ENCODE results near the gene RXRA.

The RXRA gene

DNA sequence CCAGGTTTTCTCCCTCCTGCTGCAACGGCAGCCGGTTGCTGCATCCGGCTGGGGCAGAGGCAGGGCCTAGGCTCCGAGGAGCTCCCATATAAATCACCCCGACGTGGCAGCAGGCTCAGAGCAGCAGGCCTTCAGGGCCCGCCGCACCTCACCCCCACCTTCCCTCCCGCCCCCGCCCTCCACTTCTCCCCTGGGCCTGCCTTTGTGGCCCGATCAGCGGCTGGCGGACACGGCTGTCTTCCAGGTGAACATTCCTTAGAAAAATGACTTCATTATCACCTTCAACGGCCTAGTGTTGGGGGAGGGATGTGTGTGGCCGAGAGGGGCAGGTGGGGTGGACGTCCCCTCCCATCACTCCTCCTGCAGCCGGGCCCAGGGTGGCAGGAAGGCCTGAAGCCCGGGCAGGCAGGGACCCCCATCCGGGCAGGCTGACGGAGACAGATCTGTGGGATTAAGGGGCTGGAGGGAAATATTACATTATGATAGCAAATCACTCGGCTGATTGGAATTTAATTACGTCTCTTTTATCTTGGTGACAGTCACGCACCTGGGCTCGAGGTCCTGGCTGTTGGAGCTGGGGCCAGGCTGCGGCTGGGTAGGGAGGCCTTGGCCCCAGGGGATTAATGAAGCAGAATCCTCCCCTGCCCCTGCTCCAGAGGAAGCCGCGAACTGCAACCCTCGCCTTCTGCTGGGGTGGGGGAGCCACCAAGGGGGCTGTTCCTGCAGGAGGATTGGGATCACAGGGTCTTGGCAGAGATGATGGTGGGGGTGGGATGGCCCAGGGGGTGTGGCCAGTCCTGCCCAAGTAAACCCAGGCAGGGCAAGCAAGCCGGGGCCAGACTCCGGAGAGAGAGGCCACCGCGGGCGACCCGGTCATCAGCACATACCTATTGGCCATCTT lies 38.4 kb upstream of the RXRA start:
- Histone ChIP-seq H3K27ac (ENCODE audit: low read depth, low read length) (no peak overlapping the region), H3K4me1 (ENCODE audit: insufficient read depth, low read length) (no peaks in the 10 kb centered on the region), H3K36me3 (ENCODE audit: insufficient read depth, low read length) (no peaks in the 10 kb centered on the region), H3K9me3 (ENCODE audit: insufficient read depth, low read depth, low read length) (no peaks in the 10 kb centered on the region), H3K4me3 (ENCODE audit: low read length) (no peak overlapping the region), H3K9ac (ENCODE audit: low read depth, low read length) (no peak overlapping the region), H3K27me3 (ENCODE audit: insufficient read depth, low read length) (no peaks in the 10 kb centered on the region)
- 87% methylated on average over 29 of the region's 35 CpGs for WGBS

DNA sequence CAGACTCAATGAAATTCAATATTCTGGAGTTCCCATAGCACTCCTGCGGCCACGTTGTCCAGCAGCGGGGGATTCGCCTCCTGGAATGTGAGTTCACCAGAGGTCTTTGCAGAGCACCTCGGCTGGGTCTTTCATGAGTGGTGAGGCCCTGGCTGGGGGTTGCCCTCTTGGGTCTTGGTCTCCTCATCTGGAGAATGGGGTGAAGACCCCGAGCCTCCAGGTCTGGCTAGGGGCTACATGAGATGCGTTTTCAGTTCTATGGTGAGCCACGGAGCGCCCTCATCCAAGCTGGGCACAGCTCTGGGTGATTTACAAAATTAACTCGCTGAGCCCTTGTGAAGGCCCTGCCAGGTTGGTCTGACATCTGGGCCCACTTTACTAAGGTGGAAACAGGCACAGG lies 37.5 kb upstream of the RXRA start:
- Histone ChIP-seq H3K27me3 (ENCODE audit: insufficient read depth, low read length) (no peaks in the 10 kb centered on the region), H3K4me3 (ENCODE audit: low read length) (no peak overlapping the region), H3K36me3 (ENCODE audit: insufficient read depth, low read length) (no peaks in the 10 kb centered on the region), H3K27ac (ENCODE audit: low read depth, low read length) (no peak overlapping the region), H3K4me1 (ENCODE audit: insufficient read depth, low read length) (peaks cover 2% of the 10 kb centered on the region; the same call in 1 of the 2 replicates), H3K9me3 (ENCODE audit: insufficient read depth, low read depth, low read length) (no peaks in the 10 kb centered on the region), H3K9ac (ENCODE audit: low read depth, low read length) (no peak overlapping the region)
- 94% methylated on average over 10 of the region's 10 CpGs for WGBS

DNA sequence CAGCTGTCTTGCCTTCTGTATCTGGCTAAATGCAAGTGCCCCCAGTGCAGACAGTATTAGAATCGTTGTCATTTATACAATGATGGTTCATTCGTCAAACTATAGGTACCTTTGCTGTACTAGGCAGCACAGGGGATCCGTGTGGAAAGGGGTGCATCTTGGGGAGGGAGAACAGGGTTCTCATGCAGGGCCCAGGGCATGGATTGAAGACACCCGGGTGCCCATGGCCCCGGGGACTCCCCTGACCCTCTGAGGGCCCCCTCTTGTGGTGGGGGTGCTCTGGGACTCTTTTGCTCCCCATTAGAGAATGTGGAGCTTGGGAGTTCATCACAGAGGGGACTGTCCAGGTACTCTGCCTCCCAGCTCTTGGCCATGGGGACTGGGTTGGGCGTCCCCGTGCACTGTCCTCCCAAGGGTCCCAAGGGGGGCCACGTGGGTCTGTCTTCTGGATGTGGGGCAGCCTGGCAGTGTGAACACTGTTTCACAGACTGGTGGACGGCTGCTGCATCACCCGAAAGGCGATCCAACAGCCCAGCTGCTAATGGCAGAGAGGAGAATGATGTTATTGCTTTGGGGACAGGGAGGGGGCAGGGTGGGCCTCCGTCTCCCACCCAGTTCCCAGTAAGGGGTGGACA lies 36.9 kb upstream of the RXRA start:
- Histone ChIP-seq H3K27ac (ENCODE audit: low read depth, low read length) (no peak overlapping the region), H3K27me3 (ENCODE audit: insufficient read depth, low read length) (no peaks in the 10 kb centered on the region), H3K36me3 (ENCODE audit: insufficient read depth, low read length) (no peaks in the 10 kb centered on the region), H3K4me3 (ENCODE audit: low read length) (no peak overlapping the region), H3K9me3 (ENCODE audit: insufficient read depth, low read depth, low read length) (no peaks in the 10 kb centered on the region), H3K4me1 (ENCODE audit: insufficient read depth, low read length) (peaks cover 3% of the 10 kb centered on the region; the same call in 1 of the 2 replicates), H3K9ac (ENCODE audit: low read depth, low read length) (no peak overlapping the region)
- whole genome bisulfite sequencing: 93% methylated on average over 12 of the region's 12 CpGs

DNA sequence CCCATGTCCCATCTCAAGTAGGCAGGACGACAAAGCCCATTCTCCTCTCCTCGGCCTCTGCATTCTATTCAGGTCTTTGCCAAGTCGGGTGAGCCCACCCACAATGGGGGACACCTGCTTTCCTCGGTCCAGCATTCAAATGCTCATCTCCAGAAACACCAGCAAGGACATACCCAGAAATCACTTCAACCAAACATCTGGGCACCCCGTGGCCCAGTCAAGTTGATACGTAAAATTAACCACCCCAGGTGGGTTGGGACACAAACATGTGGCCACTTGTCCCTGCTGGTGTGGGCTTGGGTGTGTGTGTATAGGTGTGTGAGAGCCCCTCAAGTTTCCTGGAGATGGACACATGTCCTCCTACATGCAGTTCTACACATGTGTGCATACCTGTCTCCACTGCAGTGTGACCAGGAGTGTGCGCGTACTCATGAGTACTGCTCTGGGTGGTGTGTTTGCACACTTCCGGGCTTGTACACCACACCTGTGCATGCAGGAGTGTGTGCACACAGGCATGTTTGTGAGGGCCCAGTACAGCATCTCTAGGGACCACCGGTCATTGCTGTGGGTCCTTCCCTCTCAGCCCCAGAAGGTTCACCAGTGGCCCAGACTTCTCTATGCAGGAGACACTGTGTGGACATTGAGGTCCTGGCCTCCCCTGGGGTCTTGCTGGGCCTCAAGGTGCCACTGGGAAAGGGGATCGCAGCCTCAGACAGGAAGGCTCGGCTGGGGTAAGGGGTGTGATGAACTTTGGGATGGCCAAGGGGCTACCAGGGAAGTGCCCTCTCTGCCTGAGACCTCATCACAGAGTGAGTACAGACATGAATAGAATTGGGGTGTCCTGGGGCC lies 35.4 kb upstream of the RXRA start:
- no peaks in the 10 kb centered on the region for H3K27me3 ChIP-seq (ENCODE audit: insufficient read depth, low read length)
- WGBS: 96% methylated on average over 12 of the region's 12 CpGs
- no peak overlapping the region for H3K9ac ChIP-seq (ENCODE audit: low read depth, low read length)
- no peak overlapping the region for H3K4me3 ChIP-seq (ENCODE audit: low read length)
- no peak overlapping the region for H3K27ac ChIP-seq (ENCODE audit: low read depth, low read length)
- no peaks in the 10 kb centered on the region for H3K36me3 ChIP-seq (ENCODE audit: insufficient read depth, low read length)
- no peaks in the 10 kb centered on the region for H3K9me3 ChIP-seq (ENCODE audit: insufficient read depth, low read depth, low read length)
- H3K4me1 ChIP-seq (ENCODE audit: insufficient read depth, low read length): peaks cover 3% of the 10 kb centered on the region; the same call in 1 of the 2 replicates

DNA sequence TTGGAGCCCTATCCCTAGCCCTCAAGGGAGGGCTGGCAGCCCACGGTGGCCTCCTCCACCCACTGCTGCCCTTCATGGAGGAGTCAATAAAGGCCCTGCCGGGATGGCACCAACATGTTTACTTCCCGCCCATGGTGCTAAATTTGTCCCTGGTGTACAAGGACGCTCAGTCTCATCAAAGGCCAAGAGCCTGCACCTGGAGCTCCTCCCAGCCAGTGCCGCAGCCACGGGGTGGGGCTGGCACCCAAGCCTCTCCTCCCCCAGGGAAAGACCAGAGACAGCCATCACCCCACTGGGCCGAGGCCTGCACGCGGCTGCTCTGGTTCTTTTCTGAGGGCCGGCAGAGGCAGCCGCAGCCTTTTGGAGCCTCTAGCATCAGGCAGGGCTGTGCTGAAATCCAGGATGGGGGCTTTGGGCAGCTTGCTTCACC lies 34.8 kb upstream of the RXRA start:
- 89% methylated on average over 11 of the region's 11 CpGs for WGBS
- H3K27ac ChIP-seq (ENCODE audit: low read depth, low read length): no peak overlapping the region

DNA sequence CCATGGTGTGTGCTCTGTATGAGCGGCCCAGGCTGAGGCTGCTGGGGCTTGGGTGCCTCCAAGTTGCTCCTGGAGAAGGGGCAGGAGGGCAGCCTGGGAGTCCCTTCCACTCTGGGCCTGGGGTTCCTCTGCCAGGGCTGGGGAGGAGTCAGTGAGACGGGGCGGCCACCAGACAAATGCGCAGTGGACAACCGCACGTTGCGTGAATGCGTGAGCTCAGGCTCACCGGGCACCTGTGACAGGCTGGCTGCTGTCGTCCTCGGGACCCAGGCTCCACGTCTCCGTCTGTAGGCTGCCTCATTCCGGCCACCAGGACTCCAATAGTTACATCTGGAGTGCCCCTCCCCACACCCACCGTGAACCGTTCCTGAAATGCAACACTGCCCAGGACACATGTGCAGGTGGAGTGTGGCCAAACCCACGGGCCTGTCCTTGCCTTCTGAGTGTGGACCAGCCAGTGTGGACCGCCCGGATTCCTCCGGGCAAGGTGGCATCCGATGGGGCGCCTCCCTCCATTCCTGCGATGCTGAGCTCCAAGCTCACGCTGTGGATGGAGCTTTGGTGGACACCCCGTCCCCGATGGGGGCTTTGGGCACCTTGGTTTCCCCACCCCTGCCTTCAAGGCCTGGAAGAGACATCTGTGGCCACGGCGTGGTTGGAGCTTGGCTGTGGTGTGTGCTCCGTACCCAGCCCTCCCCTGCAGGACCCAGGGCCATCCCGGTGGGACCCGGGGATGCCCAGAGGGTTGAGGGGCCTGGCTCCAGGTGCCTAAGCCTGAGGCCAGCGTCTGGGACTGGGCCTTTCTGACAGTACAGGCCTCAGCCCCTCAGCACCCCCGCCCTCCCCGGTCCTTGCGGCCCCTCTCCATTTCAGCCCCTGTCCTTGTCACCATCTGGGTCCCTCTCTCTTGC lies 34.0 kb upstream of the RXRA start:
- Histone ChIP-seq H3K36me3 (ENCODE audit: insufficient read depth, low read length) (no peaks in the 10 kb centered on the region), H3K9ac (ENCODE audit: low read depth, low read length) (no peak overlapping the region), H3K9me3 (ENCODE audit: insufficient read depth, low read depth, low read length) (no peaks in the 10 kb centered on the region), H3K4me3 (ENCODE audit: low read length) (no peak overlapping the region), H3K4me1 (ENCODE audit: insufficient read depth, low read length) (peaks cover 3% of the 10 kb centered on the region; the same call in 1 of the 2 replicates), H3K27me3 (ENCODE audit: insufficient read depth, low read length) (no peaks in the 10 kb centered on the region), H3K27ac (ENCODE audit: low read depth, low read length) (no peak overlapping the region)
- 94% methylated on average over 35 of the region's 35 CpGs for WGBS

More for the DNA sequence above, 34.8 kb upstream of the RXRA start:
- H3K27me3 ChIP-seq (ENCODE audit: insufficient read depth, low read length): no peaks in the 10 kb centered on the region
- H3K9ac ChIP-seq (ENCODE audit: low read depth, low read length): no peak overlapping the region
- H3K4me1 ChIP-seq (ENCODE audit: insufficient read depth, low read length): peaks cover 3% of the 10 kb centered on the region; the same call in 1 of the 2 replicates
- no peak overlapping the region for H3K4me3 ChIP-seq (ENCODE audit: low read length)
- no peaks in the 10 kb centered on the region for H3K9me3 ChIP-seq (ENCODE audit: insufficient read depth, low read depth, low read length)
- H3K36me3 ChIP-seq (ENCODE audit: insufficient read depth, low read length): no peaks in the 10 kb centered on the region

DNA sequence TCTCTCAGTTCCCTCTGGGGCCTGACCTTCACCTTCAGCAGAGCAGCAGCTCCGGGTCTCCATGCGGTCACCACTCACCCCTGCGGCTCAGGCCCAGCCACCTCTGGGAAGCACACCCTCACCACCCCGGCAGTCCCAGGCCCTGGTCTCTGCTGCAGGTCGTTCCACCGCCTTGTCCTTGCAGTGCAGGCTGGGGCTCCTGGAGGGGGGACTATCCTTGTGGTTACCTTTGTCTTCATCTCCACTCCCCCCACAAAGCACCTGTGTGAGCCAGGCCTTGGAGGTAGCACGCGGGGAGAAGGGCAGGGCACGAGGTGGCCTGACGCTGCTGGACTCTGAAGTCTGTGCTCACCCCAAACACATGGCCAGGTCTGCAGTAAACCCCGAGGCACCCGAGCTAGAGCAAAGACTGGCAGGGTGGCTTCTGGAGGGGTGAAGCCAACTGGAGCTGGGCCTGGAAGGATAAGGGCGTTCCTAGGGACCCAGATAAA lies 33.2 kb upstream of the RXRA start:
- Histone ChIP-seq H3K4me3 (ENCODE audit: low read length) (no peak overlapping the region), H3K27ac (ENCODE audit: low read depth, low read length) (no peak overlapping the region), H3K9me3 (ENCODE audit: insufficient read depth, low read depth, low read length) (no peaks in the 10 kb centered on the region), H3K27me3 (ENCODE audit: insufficient read depth, low read length) (no peaks in the 10 kb centered on the region), H3K4me1 (ENCODE audit: insufficient read depth, low read length) (peaks cover 3% of the 10 kb centered on the region; the same call in 1 of the 2 replicates), H3K9ac (ENCODE audit: low read depth, low read length) (no peak overlapping the region), H3K36me3 (ENCODE audit: insufficient read depth, low read length) (no peaks in the 10 kb centered on the region)
- WGBS: 93% methylated on average over 13 of the region's 13 CpGs

DNA sequence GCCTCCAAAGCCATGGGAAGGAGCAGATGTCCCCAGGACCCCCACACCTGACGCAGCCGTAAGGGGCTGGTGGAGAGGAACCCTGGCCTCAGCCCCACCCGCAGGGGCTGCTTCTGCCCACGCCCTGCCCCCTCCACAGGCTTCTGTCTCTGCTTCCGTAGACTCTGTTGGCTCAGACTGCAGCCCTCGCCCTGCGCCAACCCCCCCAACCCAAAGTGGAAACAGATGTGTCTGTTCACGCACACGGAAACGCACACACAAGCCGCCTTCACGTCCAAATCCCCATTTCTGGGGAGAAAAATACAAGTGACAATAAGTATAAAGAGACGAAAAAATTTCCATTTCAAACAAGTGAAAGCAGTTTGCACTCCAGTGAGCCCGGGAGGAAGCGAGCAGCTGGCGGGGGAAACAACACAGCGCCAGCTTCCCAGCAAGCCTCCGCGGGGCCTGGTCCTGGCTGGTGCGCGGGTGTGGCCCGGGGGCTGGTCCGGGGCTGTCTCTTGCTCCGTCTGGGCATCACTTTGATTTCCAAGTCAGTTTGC lies 32.6 kb upstream of the RXRA start:
- WGBS: 78% methylated on average over 24 of the region's 24 CpGs
- H3K9ac ChIP-seq (ENCODE audit: low read depth, low read length): no peak overlapping the region
- H3K9me3 ChIP-seq (ENCODE audit: insufficient read depth, low read depth, low read length): no peaks in the 10 kb centered on the region
- H3K27me3 ChIP-seq (ENCODE audit: insufficient read depth, low read length): no peaks in the 10 kb centered on the region
- H3K27ac ChIP-seq (ENCODE audit: low read depth, low read length): no peak overlapping the region
- no peaks in the 10 kb centered on the region for H3K36me3 ChIP-seq (ENCODE audit: insufficient read depth, low read length)
- H3K4me1 ChIP-seq (ENCODE audit: insufficient read depth, low read length): peaks cover 3% of the 10 kb centered on the region; the same call in 1 of the 2 replicates
- H3K4me3 ChIP-seq (ENCODE audit: low read length): no peak overlapping the region

DNA sequence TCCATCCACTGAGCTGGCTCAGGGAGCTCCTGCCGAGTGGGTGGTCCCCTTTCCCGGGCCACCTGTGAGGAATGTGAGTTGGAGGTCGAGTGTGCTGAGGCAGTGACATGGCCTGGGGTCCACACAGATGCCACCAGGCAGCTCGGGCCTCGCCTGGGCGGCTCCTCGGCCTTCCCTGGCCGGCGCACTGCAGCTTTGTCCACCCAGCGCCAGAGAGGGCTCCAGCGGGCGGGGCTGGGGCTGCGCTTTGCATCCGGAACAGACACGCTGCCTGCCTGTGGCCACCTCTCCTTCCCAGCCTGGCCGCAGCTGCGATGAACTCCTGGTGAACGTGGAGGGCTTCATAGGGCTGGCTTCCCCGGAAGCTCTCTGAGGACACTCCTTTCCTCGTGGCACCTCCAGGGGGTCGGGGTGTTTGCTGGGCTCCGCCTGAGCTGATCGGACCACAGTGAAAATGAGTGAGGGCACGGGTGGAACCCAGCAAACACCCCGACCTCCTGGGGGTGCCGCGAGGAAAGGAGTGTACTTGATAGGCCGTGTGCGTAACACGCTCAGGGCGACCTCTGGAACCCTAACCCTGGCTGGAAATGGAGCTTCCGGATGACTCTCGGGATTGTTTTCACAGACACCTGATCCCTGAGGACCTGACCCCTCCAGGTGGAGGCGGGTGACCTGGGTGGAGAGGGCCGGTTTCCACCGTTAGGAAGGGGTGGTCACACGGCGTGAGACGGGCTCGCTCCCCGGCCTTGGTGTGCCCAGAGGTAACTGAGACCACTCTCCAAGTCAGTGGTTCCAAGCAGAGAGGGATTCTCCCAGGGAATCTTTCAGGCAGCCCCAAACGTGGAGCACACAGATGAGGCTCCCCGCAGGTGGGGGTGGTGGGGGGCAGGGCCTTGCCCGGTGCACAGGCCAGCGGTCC lies 31.8 kb upstream of the RXRA start:
- H3K9me3 ChIP-seq (ENCODE audit: insufficient read depth, low read depth, low read length): no peaks in the 10 kb centered on the region
- H3K27ac ChIP-seq (ENCODE audit: low read depth, low read length): no peak overlapping the region
- no peak overlapping the region for H3K4me3 ChIP-seq (ENCODE audit: low read length)
- 86% methylated on average over 45 of the region's 45 CpGs for WGBS
- H3K27me3 ChIP-seq (ENCODE audit: insufficient read depth, low read length): no peaks in the 10 kb centered on the region
- H3K36me3 ChIP-seq (ENCODE audit: insufficient read depth, low read length): no peaks in the 10 kb centered on the region
- H3K4me1 ChIP-seq (ENCODE audit: insufficient read depth, low read length): peaks cover 3% of the 10 kb centered on the region; the same call in 1 of the 2 replicates
- no peak overlapping the region for H3K9ac ChIP-seq (ENCODE audit: low read depth, low read length)

Measured in HUES64 (cell line).